Measurements from ENCODE around the gene GNAS.

GNAS gene

DNA sequence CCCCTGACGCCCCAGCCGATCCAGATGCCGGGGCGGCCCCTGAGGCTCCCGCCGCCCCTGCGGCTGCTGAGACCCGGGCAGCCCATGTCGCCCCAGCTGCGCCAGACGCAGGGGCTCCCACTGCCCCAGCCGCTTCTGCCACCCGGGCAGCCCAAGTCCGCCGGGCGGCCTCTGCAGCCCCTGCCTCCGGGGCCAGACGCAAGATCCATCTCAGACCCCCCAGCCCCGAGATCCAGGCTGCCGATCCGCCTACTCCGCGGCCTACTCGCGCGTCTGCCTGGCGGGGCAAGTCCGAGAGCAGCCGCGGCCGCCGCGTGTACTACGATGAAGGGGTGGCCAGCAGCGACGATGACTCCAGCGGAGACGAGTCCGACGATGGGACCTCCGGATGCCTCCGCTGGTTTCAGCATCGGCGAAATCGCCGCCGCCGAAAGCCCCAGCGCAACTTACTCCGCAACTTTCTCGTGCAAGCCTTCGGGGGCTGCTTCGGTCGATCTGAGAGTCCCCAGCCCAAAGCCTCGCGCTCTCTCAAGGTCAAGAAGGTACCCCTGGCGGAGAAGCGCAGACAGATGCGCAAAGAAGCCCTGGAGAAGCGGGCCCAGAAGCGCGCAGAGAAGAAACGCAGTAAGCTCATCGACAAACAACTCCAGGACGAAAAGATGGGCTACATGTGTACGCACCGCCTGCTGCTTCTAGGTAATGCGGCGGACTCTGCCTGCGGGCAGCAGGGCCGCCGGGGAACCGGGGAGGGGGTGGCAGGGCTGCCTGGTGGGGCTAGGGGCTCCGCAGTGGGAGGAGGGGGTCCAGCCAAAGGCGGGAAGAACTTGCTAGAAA is 2.3 kb downstream of the GNAS start:
- DNase-seq = no peak

DNA sequence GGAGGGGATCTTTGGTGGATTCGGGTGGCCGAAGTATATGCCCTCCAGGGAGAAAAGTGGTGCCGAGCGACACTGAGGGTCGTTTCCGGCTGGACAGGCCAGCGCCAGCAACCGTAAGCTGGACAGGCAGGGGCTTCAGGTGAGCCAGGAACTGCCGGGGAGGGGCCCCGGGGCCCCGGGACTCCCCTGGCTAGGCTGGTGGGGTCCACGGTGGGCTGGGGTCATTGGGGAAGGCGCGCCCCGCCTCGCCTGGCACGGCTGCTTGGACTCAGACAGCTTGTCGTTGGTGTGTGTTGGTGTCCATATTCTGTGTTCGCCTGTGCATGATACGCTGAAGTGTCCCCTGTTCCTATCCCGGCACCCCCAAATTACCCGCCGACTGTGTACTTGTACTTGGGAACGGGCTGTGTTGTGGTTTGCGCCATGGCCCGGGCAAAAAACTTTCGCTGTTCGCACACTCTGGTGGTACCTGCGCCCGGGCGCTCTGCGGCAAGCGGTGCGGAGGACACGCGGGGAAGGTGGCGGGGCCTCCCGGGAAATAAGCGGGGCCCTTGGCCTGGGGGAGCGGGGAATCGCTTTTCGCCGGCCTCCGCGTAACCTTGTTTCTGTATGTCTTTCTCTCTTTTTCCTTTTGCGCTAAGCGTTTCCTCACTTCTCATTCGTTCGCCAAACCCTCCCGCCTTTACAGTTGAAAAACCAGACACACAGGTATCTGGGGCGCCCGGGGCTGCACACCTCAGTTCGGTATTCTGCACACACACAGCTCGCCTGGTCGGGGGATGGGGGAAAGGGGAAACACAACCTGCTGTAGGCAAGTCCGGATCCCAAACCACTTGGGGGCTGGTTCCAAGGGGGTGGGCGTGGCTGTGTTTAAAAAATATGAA is 3.2 kb downstream of the GNAS start:
- DNase-seq = no peak

DNA sequence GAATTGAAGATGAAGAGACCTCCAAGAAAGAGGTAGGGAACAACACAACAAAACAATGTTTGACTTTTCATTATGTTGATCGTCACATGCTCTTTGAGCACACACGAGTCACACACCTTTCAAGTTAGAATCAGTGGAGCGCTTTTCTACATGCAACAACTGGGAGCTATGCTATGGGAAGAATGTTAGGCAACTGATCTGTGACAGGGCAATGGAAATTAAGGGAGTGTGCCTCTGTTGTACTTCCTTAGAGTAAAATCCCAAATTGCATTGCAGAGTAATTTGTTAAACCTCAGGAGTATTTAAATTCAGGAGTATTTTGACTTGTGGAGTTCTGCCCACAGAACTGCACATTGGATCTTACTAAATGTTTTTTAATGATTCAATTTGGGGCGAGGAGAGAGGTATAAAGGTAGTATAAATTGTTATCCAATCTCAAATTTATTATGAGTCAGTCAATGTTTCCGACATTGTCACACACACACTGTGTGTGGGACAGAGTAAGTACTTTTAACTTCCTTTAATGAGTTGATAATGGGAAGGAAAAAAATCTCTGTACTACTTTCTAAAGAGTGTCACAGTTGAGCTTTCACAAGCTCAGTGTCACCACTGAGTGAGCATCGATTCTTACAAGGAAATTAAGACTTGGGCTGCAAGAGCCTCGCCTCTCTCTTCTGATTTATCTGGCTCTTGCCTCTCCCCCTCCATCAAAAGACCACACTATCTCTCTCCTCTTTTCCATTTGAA is 10.7 kb downstream of the GNAS start:
- no peak for DNase-seq

DNA sequence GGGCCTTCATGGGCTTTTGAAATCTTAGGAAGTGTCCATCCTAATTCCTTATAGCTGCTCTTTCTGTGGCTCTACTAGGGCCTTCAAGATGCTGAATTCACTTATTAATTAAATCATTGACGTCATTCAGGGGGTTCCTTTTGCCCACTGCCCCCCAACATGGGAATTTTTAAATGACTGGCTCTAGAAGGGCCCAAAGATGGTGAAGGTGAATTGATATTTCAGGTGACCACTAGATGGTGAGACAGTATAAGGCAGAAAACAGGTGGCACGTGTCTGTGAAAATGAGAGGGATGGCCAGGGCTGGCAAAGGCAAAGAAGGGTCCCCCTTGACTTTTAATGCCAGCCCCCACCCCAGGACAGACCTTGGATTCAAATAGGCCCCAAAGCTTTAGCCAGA is 11.8 kb downstream of the GNAS start:
- DNase-seq = no peak

DNA sequence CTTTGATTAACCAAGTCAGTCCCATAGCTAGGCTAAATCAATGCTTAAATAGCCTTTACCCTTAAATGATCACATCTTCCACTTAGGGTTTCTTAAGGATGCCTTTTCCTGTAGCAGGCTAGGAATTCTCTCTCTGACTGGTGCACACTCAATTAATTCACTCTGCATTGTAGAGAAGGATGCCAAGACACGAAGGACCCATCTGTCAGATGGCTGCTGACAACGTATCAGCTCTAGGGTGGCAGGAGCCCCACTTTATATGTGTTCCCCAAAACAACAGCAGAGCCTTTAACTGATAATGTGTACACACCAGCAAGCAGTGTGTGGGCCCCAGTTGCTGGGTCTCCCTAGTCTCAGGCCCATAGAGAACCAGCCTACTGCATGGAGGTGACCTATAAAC is 13.3 kb downstream of the GNAS start:
- no peak for DNase-seq

DNA sequence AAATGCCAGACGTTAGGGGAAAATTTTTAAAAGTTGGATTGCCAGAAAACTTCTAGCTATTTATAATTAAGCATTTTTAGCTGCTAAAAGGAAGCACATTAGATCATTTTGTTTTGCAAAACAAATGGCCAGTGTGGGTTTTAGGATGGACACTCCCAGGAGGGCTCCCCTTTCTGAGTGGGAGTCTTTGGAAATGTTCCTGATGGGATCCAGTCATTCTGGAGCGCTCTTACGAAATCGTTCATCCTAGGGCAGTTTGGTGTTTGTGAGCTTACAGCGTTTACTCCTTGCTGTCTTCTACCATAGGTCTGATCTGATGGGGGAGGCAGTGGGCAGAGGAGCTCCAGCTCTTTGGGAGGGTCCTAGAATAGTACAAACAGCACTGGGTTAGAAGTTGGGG is 14.7 kb downstream of the GNAS start:
- DNase-seq = no peak

DNA sequence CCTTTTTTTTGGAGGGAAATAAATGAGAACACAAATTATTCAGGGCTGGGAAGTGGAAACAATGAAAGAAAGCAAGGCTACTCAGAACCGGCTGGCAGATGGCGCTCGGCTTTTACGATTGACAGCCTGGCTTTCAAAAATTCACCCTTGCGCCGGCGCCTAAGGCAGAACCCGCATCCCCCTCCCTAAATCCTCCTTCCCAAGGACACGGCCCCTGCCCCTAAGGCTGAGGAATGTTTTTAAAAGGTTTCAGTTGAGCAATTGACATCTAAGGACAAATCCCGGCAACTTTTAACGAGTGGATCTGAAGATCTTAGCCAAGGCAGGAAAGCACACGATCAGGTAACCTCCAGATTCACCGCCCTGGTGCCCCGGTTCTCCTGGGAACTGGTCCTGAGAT is 16.3 kb downstream of the GNAS start:
- DNase-seq = no peak

DNA sequence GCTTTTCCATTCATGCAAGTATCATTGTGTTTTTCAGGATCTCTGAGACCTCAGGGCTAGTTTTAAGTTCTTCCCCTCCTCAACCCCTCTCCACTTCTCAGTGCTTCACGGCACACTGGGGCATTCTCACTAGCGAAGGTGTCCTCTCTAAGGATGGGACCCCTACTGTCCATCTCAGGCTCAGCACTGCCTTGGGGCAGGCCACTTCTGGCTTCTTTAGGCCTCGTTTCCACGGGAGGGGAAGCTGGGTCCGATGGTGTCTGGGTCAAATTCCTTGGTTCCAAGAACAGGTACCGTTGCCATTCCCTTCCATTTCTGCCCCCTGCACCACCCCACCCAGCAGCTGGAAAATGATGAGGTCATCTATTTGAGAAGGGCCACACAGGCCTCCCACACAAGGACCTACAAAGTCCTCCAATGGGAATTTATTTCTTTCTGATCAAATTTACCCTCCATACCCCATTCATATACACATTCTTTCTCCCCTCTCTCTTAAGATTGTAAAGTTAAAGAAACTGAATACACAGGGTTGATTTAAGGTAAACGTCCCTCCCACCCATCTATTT is 17.2 kb downstream of the GNAS start:
- no peak for DNase-seq

DNA sequence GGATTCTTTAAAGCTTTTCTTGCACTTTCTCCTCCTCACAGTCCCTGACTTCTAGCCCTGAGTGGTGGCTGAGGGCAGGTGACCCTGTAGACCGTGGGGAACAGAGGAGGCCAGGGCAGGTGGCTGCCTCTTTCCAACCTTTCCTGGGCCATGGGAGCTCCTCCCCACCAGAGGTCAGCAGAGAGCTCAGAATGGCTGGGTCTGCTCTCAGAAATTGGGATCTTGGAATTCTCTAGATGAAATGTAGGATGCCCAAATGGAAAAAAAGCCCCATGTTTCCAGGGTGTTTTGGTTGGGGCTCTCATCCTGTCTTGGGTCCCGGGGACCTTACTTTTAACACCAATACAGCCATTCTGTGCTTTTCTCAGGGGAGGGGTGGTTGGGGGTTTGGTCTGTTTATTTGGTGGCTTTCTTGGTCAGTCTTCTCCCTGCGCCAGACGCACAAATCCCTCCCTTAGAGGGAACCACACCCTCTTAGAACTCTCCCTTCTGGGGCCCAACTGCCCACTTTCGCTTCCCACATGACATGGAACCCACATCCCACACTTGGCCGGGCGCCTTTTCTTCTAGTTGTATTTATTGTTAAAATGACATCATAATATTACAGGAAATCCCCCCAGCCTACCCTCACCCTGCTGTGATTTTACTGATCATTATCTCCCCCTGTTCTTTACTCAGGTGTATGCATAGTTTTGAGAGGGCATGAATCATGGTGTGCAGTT is 17.9 kb downstream of the GNAS start:
- peak; percentile 75 for DNase-seq

DNA sequence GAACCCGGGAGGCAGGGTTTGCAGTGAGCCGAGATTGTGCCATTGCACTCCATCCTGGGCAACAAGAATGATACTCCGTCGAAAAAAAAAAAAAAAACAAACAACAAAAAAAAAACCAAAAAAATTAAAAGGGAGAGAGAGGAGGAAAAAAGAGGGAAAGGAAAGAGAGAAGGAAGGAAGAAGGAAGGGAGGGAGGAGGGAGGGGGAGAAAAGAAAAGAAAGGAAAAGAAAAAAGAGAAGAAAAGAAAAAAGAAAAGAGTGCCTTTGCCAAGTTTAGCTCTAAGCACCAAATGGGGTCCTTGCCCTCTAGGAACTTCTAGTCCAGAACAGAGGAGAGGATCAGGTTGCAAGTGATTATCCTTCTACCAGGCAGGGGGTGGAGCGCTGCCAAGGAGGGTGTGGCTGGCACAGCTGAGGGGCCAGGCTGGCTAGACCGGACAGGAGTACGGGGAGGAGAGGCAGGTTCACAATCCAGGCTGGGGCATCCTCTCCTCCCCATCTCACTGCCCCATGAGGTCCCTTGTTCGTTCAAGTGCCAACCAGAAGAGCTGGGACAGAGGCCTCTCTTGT is 19.1 kb downstream of the GNAS start:
- DNase-seq = no peak

DNA sequence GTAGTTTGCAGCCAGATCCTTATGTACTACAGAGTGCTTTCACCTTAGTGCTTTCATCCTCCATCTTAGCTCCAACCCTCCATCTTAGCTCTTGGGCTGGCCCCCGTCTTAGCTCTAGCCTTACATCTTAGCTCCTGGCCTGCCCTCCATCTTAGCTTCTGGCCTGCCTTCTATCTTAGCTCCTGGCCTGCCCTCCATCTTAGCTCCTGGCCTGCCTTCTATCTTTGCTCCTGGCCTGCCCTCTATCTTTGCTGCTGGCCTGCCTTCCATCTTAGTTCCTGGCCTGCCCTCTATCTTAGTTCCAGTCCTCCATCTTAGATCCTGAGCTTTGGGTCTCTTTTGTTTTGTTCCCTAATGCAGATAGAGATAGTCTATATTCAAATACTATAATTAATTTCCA is 22.0 kb downstream of the GNAS start:
- no peak for DNase-seq

DNA sequence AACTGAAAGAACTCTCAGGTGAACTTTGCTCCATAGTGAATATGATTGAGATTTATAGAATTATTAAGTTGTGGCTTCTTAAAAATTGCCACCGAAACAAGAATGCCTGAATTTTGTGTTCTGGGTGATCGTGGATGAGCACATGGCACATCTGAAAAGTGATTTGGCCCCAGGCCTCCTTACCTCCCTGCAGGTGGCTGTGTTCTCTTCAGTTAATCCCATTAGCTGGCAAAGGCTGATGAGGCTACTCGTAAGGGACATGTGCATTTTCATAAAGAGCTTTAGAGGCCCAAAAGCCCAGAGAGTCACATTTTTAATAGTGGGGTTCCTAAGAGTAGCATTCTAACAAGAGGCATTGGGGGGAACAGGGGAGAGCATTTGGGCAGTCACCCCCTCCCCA is 22.6 kb downstream of the GNAS start:
- no peak for DNase-seq

DNA sequence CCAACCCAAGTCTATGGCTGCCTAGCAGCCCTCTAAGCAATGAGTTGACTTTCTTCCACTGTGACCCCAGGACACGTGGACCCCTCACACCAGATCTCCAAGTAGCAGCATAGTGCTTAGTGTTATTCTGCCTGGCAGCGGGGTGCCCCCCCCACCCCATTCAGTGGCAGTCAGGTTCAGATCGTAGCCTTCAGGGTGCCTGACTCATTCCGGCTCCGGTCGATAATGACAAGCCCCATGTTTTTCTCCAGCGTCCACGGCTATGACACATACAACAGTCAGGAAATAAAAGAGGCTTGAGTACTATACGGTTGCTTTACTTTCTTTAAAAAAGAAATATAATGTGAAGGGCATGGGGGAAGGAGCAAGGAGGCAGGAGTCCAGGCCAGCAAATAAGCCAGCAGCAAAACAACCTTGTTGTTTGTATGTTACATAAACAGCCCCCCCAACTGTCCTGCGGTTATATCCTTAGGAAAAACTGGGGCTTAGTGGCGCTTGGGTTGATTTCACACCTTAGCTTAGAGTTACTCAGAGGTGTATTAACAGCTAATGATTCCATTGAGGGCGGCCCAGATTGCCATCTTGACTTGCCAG is 23.1 kb downstream of the GNAS start:
- no peak for DNase-seq

DNA sequence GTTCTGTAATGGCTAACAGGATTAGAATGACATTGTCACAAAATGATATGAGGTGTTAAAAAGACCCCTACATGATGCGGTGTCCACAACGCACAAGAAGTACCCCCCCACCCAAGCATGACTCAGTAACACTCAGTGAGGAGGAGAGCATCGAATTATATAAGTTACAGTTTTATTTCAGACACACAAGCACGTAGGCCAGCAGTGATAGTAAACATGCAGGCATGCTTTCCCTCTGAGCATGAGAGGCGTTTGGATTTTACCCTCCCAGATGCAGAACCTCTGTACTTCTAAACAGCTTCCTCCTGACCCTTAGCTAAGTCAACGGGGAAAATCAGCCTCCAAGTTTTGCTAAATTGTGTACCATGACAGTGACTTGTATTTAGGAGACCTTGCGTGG is 23.9 kb downstream of the GNAS start:
- no peak for DNase-seq

DNA sequence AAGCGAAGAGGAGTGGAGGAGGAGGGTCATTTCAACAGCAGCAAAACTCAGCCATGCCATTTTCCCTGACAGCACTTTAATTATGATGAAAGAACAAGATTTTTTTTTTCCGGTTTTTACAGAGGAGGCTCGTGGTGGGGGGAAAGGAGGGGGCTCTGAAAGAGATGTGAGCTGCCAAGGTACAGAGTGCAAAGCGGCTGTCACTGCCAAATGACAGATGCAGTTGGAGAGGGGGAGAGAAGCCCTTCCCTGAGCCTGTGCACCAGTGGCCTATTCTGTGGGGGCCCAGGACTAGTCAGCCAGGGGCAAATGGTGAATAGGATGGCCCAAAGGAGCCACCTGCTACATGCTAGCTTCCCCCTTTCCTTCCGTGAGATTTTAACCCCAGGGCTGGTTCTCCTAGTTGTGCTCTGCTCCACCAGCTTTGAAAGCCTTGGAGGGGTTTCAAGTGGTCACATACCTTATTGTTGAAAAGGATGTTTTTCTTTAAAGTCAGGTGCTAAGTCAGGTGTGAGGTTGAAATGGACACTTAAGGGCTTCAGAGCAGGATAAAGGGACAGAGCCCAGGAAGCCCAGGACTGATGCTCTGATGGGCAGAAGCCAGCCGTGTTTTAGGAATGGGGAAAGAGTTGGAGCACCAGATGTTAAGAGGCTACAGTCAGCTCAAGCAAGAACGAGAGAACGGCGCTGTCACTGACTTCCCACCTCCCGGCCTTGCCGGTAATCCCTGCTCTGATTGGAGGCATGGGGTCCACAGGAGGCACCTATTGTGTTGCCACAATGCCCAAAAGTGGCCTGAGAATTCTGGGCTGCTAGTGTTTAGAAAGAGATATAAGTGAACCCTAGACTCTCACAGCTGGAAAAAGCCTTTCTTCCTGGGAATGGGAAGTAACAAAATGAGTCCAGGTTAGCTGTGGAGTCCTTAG is 24.8 kb downstream of the GNAS start:
- DNase-seq = no peak

DNA sequence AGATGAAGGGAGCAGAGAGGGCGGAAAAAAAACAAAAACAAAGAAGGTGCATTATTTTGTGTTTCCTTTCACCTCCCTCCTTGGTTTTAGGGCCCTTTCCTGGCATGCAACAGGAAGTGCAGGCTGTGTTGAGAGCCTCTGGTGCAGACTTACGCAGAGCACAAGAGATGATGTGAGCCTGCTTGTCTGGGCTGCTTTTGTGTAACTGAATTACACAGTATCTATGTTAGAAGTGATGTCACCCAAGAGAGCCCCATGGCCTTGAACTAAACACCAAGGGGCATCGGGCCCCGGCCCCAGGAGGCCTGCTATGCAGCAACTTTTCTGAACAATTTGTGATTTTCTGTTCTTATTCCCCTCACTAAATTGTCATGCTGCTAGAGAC is 25.5 kb downstream of the GNAS start:
- DNase-seq = no peak

DNA sequence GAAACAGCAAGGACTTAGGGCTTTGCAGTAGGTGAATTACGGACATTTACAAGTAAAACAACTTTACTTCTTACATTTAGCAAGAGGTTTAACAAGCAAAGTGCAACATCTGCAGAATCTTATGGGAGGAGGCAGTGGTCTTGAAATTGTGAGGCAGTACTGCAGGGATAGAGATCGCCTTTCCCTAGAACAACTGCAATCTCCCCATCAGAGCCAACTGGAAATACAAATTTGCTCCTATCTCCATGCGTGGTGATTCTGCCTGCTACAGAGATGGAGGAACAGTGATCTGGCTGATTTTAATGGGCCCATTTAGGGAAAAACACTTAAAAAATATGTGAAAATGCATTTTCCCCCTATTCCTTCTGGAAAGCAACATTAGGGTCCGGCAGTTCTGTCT is 25.9 kb downstream of the GNAS start:
- DNase-seq = no peak

DNA sequence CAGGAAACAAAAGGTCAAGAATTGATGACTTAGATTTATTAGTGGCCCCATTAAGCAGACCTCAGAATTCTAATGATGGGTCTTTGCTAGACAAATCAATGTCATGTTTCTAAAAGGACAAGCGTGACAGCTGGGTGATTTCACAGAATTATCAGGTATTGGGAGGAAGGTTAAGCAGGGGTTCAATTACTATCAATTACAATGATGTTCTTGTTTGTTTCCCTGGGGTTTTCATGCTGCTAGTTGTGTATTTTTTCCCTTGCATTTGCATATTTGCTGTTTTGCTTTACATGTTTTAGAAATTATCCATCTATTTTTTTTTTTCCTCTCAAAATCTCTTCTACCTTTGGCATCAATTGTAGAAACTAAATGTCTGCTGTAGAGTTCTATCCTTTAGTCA is 27.9 kb downstream of the GNAS start:
- no peak for DNase-seq

DNA sequence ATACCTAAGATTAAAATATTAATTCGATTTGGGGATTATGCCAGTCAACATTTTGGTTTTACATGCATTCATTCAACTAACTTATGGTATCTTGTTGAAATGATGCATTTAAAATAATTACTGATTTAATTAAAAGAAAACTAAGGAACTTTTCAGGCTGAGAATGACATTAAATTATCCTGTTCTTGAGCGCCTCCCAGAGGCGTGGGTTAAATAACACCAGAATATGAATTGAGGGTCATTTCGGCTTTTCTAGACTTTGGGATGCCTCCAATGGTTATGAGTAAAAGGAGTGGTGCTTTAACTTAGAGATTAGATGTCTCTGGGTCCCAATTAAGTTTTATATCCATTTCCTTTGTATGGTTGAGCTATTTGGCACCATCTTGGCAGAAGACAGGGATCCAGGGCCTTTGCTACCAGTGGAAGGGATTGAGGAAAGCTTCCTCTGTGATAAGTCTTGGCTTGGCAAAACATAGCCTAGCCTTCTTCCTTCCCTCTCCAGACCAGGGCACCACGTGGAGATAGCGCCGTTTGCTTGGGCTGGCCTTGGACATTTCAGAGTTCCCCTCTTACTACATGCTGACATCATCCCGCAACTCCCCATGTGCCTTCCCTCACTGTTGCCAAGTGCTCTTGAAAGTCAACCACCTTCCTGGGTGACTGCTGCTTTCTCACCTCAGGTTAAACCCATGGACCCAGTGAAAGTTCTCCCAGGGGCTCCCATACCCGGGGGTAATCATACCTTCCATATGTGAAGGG is 28.7 kb downstream of the GNAS start:
- DNase-seq = no peak

DNA sequence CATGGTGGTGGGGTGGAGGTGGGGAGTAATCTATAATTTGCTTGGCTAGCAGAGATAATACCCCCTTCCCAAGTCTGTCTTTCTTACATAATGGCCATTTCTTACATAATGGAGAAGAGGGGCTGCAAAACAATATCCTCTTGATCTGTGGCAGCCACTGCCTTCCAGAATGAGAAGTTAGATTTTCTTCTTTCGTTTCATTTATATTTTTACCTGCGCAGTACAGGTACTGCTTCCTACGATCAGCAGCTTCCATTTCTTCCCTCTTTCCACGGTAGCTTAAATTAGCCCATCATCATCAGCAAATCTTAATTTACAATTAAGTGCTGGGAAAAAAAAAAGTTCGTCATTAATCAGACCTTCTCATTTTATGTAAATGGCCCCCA is 30.2 kb downstream of the GNAS start:
- no peak for DNase-seq

Measured in left hindlimb (tissue), 1 donor.